Superior temporal gyrus (tissue), 1 donor: Measurements from ENCODE around the gene TMTC2.

ENCODE experiments used
- DNase-seq: peaks from one replicate; pipeline ENCODE4 v3.0.0-alpha.2; 2016; ENCODE audit errors: extremely low spot score

Gene TMTC2

DNA sequence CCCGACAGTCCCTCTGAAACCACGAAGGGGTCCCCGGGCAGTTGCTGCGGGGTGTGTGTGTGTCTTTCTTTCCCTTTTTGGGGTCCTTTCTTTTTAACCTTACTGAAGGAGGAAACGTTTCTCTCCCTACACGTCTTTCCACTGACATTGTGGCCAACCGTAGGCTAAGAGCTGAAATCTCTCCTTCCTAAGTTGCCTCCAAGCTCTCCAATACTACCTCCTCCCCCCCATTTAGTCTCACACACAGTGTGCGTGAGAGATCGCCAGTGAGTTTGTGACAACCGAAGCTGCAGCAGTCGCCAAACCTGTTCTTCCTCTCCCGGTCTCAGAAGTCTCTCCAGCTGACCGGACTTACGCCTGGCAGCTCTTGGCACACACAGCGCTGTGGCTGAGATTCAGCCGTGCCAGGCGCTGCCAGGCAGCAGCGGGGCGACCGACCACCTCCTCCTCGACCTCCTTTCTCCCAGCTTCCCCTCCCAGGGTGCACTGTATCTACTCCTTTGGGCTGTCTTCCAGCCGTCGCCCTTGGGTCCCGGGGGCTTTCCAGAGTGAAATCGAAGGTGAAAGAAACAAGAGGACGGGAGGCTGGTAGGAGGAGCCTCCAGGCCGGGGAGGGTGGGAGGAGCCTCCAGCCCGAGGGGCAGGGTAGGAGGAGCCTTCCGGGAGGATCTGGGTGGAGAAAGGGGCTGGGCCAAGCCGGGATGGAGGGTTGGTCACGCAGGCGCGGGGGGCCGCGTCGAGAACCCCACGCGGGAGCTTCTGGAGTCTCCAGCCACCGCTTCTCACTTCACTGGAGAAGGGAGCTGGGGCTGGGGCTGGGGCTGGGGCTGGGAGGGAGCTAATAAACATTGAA, at the start of gene TMTC2:
Gene TMTC2 (plus strand): TSS at position 739 of the 853 bp plus-strand sequence.
- peak; percentile 98 for DNase-seq

DNA sequence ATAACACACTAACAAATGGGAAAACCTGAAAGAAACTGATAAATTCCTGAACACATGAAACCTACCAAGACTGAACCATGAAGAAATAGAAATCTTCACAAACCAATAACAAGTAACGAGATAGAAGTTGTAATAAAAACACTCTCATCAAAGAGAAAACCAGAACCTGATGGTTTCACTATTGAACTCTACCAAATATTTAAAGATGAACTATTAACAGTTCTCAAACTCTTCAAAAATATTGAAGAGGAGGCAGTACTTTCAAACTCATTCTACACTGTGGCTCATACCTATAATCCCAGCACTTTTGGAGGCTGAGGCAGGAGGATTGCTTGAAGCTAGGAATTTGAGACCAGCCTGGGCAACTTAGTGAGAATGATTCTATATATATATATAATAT, 48.4 kb upstream of the TMTC2 start:
- no peak for DNase-seq

DNA sequence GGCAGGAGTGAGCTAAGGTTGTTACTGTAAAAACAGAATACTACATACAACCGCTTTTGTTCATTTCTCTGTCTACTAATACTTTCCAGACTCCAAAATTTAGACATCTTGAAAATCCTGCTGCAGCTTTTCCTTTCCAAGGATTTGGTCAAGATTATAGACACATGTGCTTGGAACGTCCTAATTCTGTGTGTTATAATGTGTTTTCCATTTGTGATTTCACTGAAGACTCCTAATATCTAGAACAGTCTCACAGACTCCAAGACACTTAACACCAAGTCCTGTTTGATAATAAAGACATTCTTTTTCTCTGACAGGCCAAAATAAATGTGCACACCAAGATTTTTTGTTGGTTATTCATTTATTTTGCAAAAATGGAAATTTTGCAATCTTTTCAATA, 41.8 kb upstream of the TMTC2 start:
- no peak for DNase-seq

DNA sequence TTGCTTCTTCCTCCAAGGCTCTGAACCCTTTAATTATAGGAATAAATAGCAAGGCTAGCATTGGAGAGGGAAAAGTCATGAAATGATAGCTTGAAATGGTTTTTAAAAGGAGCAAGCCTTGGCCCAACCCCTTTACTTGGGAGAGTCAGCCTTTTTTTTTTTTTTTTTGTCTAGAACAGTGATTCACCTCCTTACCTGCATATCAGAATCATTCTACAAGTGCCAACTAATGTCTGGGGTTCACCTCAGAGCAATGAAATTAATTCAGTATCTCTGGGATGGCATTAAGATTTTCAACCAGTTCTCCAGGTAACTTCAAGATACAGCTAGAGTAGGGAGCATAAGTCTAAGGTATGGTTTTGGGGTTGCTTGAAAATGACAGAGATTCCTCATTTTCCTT, 41.3 kb upstream of the TMTC2 start:
- no peak for DNase-seq

DNA sequence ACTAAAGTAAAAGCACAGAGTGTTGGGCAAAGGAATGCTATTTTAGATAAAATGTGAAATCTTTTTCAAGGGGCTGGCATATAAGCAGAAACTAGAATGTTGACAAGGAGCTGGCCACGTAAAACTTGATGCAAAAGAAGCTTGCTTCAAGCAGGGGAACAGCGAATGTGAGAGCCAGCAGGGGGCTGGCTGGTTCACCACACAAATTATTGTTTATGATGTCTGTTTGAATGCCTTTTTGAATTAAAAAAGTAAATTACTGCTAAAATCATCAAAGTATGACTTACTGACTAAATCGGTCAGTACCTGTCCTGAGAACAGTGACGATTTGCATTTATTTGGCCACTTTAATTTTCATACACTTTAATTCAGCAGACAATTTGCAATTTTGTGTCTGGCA, 38.9 kb upstream of the TMTC2 start:
- DNase-seq, result no peak

DNA sequence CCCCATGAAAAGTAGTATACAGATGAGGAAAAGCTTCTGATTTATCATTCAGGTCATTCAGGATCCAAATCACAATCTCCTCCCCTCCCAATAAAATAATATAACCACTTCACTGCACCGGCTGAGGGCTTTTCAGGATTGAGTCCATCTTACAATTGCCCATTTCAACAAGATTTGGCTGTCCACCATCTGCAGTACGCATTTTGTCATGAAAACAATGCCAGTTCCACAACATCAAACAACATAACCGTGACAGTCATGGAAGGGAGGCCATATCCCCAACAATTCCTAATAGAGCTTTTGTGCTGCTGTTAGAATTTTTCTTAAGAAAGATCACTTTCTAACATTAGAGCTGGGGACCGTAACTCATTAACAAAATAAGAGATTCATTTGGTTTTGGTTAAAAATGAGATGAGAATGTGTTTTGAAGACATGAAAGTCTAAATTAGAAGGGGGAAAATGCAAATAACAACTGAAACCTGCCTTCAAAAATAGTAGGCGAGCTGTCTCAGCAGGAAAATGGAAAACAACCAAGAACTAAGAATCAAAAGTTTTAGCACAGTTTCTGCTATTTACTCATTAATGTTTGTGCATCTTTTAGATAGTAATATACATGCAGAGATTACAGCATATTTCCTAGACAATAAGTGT, 38.3 kb upstream of the TMTC2 start:
- DNase-seq, result peak; percentile 53

DNA sequence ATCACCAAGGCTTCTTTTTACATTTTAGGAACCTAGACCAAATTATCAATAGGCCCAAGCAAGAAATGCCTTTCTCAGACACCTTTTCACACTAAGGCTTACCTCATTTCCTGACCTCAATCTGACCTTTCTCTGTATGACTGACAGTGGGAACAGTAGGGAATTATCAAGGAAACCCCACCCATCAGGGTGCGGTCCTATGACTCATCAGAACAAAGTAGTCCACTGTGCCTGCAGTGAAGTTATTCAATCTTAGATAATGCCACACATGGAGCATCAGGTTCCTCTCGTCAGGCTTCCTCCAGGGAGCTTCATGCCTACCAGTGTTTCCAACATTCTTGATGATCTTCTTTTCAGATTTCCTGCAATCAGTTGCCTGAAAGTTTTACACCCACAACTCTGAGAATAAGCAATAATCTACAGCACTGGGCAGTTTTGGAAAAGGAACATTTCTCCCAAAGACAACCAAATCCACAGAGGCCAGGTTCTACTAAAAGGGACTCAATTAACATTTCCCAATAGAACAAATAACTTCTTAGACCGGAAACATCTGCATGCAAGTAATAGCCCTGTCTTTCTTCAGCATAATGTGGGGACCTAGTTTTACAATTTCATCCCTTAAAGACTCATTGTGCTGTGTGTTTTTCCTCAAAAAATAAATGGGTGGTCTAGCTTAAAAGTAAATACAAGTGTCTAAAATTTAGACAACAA, 35.9 kb upstream of the TMTC2 start:
- DNase-seq, result no peak

DNA sequence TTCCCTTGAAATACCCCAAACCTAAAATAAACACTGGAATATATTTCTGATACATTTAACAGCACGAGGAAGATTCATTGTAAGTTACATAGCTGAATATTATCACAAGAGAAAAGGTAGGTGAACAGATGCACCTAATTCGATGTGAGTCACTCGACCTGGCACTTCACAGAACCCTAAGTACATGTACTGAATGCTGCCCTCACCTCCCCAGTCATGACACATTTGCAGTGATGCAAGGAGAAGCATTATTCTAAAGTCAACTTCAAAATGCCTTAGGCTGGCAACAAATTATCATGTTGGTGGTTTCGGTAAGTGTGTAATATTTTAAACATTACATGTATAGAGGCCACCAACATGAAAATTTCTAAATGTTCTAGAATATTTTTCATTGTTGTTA, 35.2 kb upstream of the TMTC2 start:
- no peak for DNase-seq

DNA sequence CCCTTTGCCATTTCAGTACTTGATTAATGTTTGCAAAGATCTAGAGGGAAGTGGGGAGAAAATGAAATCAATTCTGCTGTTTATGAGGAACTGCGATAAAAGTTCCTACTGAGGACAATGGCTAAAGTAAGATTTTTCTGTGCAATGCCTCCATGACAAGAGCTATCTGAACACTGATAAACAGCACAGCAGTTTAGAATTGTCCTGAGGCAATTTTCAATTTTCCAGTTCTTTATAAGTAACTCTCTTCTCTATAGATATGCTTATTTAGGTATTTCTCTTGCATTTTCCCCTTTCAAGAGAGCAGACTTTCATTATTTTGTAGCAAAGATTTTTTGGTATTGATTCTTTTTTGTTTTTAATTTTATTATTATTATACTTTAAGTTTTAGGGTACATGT, 34.6 kb upstream of the TMTC2 start:
- no peak for DNase-seq

DNA sequence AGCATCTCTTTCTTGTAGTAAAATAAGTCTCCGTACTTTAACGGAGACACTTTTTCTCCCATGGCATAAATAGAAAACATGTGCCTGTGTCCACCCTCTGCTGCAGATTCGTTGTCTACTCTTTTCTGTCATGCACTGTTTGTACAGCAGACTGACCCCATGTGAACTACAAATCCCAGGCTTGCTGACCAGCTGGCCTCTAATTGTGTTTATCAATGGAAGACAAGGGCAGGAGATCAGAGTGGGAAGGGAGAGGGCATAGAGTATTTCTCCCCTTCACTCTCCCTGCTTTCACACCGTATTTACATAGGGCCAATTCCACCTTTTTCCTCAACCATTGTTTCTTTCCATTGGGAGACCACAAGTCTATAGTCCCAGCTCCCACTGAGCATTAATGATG, 31.0 kb upstream of the TMTC2 start:
- no peak for DNase-seq

DNA sequence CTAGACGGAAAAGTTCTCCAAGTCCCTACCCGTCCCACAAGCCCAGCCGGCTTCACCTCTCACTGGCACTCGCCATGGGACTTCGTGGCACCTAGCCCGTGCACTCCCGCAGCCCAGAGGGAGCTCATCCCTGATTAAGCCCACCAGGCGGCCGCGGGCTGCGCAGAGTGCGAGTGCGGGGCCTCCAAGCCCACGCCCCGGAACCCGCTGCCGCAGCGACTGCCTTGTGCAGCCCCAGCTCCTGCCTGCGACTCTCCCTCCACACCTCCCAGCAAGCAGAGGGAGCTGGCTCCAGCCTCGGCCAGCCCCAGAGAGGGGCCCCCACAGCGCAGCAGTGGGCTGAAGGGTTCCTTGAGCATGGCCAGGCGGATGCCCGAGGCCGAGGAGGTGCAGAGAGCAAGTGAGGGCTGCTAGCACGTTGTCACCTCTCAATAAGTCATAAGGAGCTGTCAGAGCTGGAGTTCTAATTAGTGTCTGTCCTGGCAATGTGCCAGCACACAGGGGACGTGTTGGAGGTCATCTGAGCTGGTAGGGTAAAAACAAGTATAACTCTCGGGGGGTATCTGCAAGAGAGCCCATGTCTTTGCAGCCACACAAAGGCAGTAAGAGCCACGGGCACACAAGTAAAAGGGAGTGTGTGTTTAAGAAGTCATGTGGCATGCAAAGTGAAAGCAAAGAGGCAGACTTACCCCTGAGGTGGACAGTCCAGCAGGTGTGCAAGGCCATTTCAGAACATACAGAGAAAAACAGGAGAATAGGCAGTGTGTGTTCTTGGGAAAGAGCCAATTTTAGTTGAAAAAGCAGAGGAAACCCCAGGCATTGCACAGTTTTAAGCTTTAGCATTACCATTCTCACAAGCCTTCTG, 27.1 kb upstream of the TMTC2 start:
- DNase-seq, result no peak

DNA sequence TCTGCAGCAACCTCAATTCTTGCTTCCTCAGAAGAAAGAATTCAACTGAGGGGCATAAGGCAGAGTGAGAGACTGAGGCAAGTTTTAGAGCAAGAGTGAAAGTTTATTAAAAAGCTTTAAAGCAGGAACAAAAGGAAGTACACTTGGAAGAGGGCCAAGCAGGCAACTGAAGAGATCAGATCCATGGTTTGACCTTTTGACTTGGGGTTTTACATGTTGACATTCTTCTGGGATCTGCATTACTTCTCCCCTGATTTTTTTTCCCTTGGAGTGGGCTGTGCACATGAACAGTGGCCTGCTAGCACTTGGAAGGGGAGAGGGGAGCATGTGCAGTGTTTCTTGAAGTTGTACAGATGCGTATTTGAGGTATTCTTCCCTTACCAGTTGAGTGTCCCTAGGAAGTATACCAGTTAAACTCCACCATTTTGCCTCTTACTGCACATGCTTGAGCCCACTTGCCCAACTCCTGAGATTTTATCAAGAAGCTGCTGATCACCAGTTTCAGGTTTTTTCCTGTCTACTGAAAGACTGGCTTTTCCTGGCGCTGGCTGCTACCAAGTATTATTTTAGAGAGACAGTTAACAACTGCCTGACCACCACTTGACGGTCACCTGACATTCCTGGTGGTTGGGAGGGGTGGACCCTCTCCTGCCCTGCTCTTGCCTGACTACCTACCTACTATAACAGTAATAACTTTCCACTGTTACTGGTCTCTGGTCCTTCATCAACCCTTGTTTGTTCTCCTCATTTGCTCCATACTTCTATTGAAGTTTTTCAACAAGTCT, 26.0 kb upstream of the TMTC2 start:
- no peak for DNase-seq

DNA sequence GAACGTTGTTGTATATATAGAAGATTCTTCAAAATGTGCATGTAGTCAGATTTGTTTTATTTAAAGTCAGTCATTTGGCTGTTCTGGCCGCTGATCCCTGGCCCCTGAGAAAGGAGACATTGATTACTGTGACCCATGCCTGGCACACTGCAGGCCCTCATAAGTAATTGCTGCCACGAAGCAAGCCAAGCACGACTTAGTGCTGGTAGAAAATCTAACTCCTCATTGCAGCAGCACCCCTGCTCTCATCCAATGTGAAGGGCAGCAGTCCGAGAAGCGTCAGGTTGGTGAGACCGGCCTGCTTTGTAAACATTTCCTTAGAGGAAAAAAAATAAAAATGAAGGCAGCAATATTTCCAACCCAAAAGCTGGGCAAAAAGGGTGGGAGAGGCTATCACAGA, 22.8 kb upstream of the TMTC2 start:
- DNase-seq, result no peak

DNA sequence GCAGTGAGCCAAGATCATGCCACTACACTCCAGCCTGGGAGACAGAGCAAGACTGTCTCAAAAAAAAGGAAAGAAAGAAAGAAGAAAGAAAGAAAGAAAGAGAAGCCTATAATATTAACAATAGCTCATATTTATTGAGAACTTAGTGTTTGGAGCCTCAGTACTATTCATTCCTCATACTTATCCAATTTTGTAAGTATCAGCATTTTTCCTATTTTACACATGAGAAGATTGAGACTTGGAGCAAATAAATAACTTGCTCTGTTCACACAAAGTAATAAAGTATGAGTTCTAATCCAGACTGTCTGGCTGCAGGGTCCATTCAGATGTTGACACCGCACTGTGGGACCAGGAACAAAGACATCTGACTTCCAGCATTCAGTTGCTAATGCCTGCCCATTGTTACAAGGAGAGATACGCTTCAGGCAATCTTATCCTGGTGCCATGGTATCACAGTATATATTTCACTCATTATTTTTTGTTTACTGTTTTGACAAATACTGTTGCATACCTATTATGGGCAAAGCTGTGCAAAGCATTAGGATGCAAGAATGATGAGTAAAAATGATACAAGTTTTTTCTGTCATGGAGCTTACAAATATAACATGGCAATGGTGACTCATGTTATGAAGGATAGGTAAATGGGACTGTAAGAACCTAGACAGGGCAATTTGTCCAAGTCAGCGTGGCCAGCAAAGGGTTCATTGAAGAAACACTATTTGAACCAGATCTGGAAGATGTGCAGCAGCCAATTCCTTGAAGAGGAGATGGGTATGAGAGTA, 21.4 kb upstream of the TMTC2 start:
- DNase-seq, result no peak

DNA sequence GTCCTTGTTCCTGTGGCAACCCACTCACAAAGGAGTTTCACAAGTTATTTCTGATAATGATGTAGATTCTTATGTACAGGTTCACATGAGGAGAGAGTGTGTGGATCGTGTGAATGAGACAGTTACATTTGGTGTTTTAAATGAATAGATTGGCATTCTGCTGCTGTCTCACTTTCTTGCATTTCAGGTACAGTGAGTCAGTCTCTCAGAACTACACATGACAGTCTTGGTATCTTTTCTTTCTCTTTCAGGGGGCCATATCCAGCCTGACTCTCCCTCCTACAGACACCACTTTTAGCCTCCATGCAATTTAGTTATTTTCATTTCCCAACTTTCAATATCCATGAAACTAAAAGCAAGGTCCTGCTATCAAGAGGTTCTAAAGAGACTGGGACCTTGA, 19.9 kb upstream of the TMTC2 start:
- no peak for DNase-seq

DNA sequence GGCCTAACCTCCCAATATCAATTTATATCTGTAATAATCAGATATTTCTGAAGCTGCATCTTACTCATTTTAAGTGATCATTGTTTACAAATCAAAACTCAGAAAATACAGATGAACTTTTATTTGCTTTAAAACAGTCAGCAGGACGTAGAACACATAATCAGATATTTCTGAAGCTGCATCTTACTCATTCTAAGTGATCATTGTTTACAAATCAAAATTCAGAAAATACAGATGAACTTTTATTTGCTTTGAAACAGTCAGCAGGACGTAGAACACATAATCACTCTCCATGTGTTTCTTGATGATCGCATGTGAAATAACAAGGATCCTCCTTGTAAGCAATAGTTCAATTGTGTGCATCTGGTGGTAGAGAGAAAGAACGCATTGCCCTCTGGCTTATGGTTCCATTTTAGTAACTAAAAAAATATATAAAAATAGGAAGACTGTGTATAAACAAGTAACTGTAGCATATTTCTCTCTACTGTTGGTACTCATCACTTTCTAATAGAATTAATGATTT, 15.0 kb upstream of the TMTC2 start:
- no peak for DNase-seq

DNA sequence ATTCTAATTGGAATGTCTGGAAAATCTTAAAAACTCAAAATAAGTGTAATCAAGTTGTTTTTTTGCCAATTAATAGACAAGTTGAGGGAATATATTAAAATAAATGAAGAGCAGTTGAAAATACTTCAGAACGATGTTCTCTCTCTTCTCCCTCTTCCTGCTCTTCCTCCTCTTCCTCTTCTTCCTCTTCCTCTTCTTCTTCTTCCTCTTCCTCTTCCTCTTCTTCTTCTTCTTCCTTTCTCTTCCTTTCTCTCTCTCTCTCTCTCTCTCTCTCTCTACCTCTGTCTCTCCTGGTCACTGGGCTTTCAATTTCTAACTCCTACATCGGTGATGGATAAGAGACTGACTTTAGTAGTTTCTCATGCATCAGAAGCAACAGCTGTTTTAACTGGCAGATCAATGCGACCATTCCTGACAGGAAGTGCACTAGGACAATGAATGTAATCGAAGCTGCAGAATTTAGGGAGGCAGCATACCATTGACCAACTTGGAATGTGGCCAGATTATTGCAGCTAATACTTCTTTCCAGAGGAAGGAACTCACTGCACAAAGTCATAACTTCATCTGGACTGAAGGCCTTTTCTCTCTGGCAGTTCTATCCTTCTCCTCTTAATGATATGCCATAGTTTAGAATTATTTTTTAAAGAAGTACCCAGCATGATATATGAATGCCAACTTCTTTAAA, 13.8 kb upstream of the TMTC2 start:
- no peak for DNase-seq

DNA sequence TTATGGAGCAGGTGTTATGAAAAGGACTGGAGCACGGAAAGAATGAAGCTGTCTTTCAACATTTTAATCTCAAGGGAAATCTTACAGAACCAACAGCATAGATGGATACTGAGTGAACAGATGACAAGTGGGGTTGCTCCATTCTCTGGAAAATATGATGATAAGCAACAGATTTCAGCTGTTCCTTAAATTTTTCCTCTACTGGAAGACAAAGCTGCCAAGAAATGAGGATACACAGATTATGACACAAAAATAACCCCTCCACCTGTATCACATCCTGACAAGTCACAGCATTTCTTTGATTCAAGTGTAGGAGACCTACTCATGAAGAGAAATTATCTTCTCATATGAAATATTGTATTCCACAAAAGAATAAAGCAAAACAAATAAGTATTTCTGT, 13.0 kb upstream of the TMTC2 start:
- no peak for DNase-seq

DNA sequence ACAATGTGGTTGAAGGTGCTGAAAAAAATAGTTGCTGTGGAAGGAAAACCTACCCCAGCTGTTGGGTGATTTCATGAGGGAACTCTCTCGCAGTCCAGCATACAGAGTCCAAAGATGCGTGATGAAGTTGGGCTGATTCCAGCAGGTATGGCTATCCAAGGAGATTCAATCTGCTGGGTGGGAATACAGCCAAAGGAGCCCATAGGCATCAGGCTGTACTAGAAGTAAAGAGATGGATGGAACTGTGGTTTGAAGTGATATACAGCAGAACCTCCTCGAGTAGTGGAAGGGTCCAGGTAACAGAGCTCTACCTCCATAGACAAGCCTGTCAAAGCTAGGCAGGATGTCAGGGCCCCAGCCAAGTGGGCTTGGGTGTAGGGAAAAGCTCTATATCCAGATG, 11.5 kb upstream of the TMTC2 start:
- no peak for DNase-seq
